Left renal cortex interstitium (tissue), 4 donors: ENCODE results near the gene TRAPPC4. TPM values are rescaled to one million over a fixed set of nuclear protein-coding genes. Genes with fewer than 3 reads are reported as not detected.
A peak's percentile ranks its signal among the peaks of the same experiment; 100 is the strongest.

Experiments used
- DNase-seq, 4 donors: peaks; one replicate each; pipeline ENCODE4 v3.0.0-alpha.2; 2013; ENCODE audit warnings: low read depth in 4 of 4, low spot score in 2 of 4, missing footprints in 1 of 4
- polyA plus RNA-seq, 4 donors: library from polyadenylated mRNA; unstranded; fragments of 120-200 nt; gene quantifications; one replicate each; pipeline ENCODE4 v1.2.1, GENCODE V29; 2013; ENCODE audit not compliant: insufficient read length in 4 of 4

The TRAPPC4 gene
- polyA plus RNA-seq, 4 donors, result 88.9 to 139 (median 111) TPM

DNA sequence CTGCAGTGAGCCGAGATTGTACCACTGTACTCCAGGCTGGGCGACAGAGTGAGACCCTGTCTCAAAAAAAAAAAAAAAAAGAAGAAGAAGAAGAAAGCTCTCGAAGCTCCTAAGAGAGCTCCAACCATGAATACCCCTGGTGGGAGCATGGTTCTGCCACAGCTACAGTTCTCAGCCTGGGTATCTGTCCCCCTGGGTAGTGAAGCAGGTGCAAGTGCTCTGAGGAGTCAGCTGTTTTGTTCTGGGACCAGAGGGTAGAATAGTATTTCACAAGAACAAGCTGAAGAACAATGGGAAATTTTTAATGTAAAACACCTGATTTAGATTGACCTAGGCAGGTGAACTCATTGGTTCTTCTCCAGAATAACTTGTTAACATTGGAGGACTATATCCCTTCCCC, 42.7 kb downstream of the TRAPPC4 start:
- no peak for DNase-seq

DNA sequence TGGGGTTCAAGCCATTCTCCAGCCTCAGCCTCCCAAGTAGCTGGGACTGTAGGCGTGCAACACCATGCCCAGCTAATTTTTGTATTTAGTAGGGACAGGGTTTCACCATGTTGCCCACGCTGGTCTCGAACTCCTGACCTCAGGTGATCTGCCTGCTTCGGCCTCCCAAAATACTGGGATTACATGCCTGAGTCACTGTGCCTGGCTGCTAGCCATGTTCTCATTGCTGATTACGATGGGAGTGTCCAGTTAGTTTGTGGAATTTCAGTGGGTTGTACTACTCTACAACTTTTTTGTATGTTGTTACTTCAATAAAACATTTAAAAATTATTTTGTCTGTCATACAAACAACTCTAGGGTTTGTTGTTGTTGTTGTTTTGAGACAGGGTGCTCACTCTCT, 44.2 kb downstream of the TRAPPC4 start:
- no peak for DNase-seq

- no peak for DNase-seq
These were observed 46.8 kb downstream of the TRAPPC4 start for GRCh38 chr11:119065369-119065768.

GRCh38 chr11:119067371-119068222, 49.0 kb downstream of the TRAPPC4 start, which contains the start of gene VPS11:
TSS of gene VPS11 (plus strand) at chr11:119067818. CDS start at chr11:119067824, 6 bp downstream.
- DNase-seq, result peak; percentile 77 to 94 (median 86)

Other genes with a start within 250 kb of the TRAPPC4 start
- gene DDX6, start 227.6 kb upstream of the TRAPPC4 start, polyA plus RNA-seq, result 100 to 1,000 TPM; 117 to 143 (median 122) TPM
- under 1 TPM in 1 of 4 donors, not detected in 3; 0.05 TPM for gene CXCR5, start 134.9 kb upstream of the TRAPPC4 start, polyA plus RNA-seq
- gene BCL9L, start 92.8 kb upstream of the TRAPPC4 start, polyA plus RNA-seq, result 10 to 100 TPM; 21.0 to 51.6 (median 36.3) TPM
- gene UPK2, start 62.5 kb upstream of the TRAPPC4 start, polyA plus RNA-seq, result 10 to 100 TPM in 2 of 4 donors, 1 to 10 TPM in 2; 6.8 to 25.9 (median 10.7) TPM
- gene FOXR1, start 47.0 kb upstream of the TRAPPC4 start, polyA plus RNA-seq, result under 1 TPM in 1 of 4 donors, not detected in 3; 0.17 TPM
- 10 to 100 TPM; 12.8 to 55.5 (median 27.3) TPM for gene CENATAC, start 20.6 kb upstream of the TRAPPC4 start, polyA plus RNA-seq
- gene RPS25, start 423 bp upstream of the TRAPPC4 start, polyA plus RNA-seq, result 1,000 to 10,000 TPM in 3 of 4 donors, 100 to 1,000 TPM in 1; 957 to 1,296 (median 1,137) TPM
- gene SLC37A4, start 12.1 kb downstream of the TRAPPC4 start, polyA plus RNA-seq, result 100 to 1,000 TPM in 2 of 4 donors, 10 to 100 TPM in 2; 79.3 to 109 (median 97.4) TPM
- gene HYOU1, start 38.4 kb downstream of the TRAPPC4 start, polyA plus RNA-seq, result 100 to 1,000 TPM; 108 to 128 (median 121) TPM
- gene VPS11, start 49.1 kb downstream of the TRAPPC4 start, polyA plus RNA-seq, result 10 to 100 TPM; 56.5 to 61.0 (median 57.5) TPM
- 10 to 100 TPM; 25.6 to 29.4 (median 28.8) TPM for gene HMBS, start 66.1 kb downstream of the TRAPPC4 start, polyA plus RNA-seq
- 10 to 100 TPM; 47.7 to 64.9 (median 55.5) TPM for gene DPAGT1, start 83.1 kb downstream of the TRAPPC4 start, polyA plus RNA-seq
- gene C2CD2L, start 88.6 kb downstream of the TRAPPC4 start, polyA plus RNA-seq, result 10 to 100 TPM; 10.1 to 14.2 (median 11.0) TPM
- gene HINFP, start 102.8 kb downstream of the TRAPPC4 start, polyA plus RNA-seq, result 10 to 100 TPM; 23.5 to 48.6 (median 38.0) TPM
- gene ABCG4, start 130.3 kb downstream of the TRAPPC4 start, polyA plus RNA-seq, result 1 to 10 TPM in 1 of 4 donors, under 1 TPM in 3; 0.52 to 1.1 (median 0.80) TPM
- 10 to 100 TPM; 10.7 to 14.8 (median 12.6) TPM for gene NLRX1, start 150.0 kb downstream of the TRAPPC4 start, polyA plus RNA-seq
- 10 to 100 TPM; 10.9 to 22.2 (median 16.3) TPM for gene NHERF4, start 166.7 kb downstream of the TRAPPC4 start, polyA plus RNA-seq
- 10 to 100 TPM; 16.1 to 20.9 (median 18.6) TPM for gene CBL, start 187.6 kb downstream of the TRAPPC4 start, polyA plus RNA-seq